ENCODE results near the gene ATP11B.

DNA sequence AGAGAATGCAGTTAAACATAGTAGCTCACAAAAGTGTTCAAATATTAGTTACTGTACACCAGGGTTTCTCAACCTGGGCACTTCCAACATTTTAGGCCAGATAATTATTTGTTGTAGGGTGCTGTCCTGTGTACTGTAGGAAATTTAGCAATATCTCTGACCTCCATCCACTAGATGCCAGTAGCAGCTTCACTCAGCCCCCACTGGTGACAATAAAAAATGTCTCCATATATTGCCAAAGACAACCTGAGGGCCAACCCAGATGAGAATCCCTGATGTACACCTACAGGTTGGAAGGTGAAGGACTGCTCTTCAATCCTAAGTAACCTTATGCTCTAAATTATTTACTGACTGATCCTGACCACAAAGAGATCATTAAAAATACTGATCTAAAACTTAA, 154.6 kb downstream of the ATP11B start:
- TF ChIP-seq CTCF (conservative IDR thresholded peaks at IDR 0.05; ENCODE audit: low read depth, low read length), result no peak
- TF ChIP-seq EZH2 (IDR thresholded peaks at IDR 0.05; ENCODE audit: borderline replicate concordance, low read depth, low read length, poor library complexity, severe bottlenecking), result no peak

Measured in A673 (cell line).